ENCODE results near the gene KCNMA1. TPM values are rescaled to one million over a fixed set of nuclear protein-coding genes. Genes with fewer than 3 reads are reported as not detected.

KCNMA1 gene
- polyA plus RNA-seq, 1 donor: 19.6 TPM

DNA sequence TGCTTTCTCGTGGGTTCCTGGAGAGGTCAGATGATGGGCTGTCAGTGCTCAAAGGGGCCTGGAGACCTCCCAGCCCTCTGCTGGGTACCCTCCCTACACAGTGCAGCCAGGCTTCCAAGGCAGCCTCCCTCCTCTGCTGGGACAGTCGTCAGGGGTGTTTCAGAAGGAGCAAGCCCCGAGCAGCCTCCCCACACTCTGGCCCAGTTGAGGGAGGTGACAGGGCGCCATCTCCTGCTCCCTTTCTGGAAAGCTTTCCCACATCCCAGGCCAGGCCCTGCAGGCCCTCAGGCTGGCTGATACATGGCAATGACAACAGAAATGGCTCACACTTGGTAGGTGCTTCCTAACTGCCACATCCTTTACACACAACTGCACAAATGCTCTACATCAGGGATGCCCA is 32.1 kb downstream of the KCNMA1 start:
- no peaks in the 10 kb centered on the region for H3K9me3 ChIP-seq (ENCODE audit: control insufficient read depth, low read depth, low read length)
- H3K27ac ChIP-seq (ENCODE audit: low read length): no peak overlapping the region
- peaks cover 16% of the 10 kb centered on the region for H3K4me1 ChIP-seq (ENCODE audit: control insufficient read depth, insufficient read depth, low read length)
- no peaks in the 10 kb centered on the region for H3K27me3 ChIP-seq (ENCODE audit: control insufficient read depth, insufficient read depth, low read length)
- no CpG with 5 or more reads among the region's 4 CpGs for WGBS (ENCODE audit: insufficient coverage, low lambda C conversion rate)
- H3K4me3 ChIP-seq (ENCODE audit: low read length): no peak overlapping the region
- no peaks in the 10 kb centered on the region for H3K36me3 ChIP-seq (ENCODE audit: control insufficient read depth, insufficient read depth, low read length)
- no peak for DNase-seq

GRCh38 chr10:77604941-77605351 is 32.7 kb downstream of the KCNMA1 start:
- WGBS (ENCODE audit: insufficient coverage, low lambda C conversion rate): no CpG with 5 or more reads among the region's 6 CpGs
- H3K27ac ChIP-seq (ENCODE audit: low read length): no peak overlapping the region
- no peak overlapping the region for H3K4me3 ChIP-seq (ENCODE audit: low read length)
- H3K27me3 ChIP-seq (ENCODE audit: control insufficient read depth, insufficient read depth, low read length): no peaks in the 10 kb centered on the region
- peak in 1 of 2 donors; percentile 42 for DNase-seq
- peaks cover 16% of the 10 kb centered on the region for H3K4me1 ChIP-seq (ENCODE audit: control insufficient read depth, insufficient read depth, low read length)
- no peaks in the 10 kb centered on the region for H3K36me3 ChIP-seq (ENCODE audit: control insufficient read depth, insufficient read depth, low read length)
- H3K9me3 ChIP-seq (ENCODE audit: control insufficient read depth, low read depth, low read length): no peaks in the 10 kb centered on the region

DNA sequence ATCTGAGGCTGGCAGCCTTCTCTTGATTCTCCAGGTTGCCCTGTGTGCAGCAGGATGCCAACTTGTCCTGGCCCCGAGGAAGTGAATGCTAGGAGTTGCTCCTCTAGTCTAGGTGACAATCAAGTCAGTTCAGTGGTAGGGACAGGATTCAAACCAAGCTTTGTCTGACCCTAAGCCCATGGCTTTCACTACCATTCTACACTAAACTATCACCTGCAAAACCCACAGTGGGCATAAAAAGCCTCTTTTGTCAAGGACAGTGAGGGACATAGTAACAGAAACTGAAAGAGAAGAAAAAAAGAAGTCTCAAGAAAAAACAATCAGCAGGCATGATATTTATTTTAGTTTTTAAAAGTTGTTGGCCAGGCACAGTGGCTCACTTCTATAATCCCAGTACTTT is 33.5 kb downstream of the KCNMA1 start:
- Histone ChIP-seq H3K27me3 (ENCODE audit: control insufficient read depth, insufficient read depth, low read length) (no peaks in the 10 kb centered on the region), H3K27ac (ENCODE audit: low read length) (peak overlapping the region; percentile 26), H3K4me1 (ENCODE audit: control insufficient read depth, insufficient read depth, low read length) (peaks cover 16% of the 10 kb centered on the region), H3K4me3 (ENCODE audit: low read length) (no peak overlapping the region), H3K9me3 (ENCODE audit: control insufficient read depth, low read depth, low read length) (no peaks in the 10 kb centered on the region), H3K36me3 (ENCODE audit: control insufficient read depth, insufficient read depth, low read length) (no peaks in the 10 kb centered on the region)
- WGBS (ENCODE audit: insufficient coverage, low lambda C conversion rate): no CpG with 5 or more reads among the region's 1 CpG
- DNase-seq: no peak

DNA sequence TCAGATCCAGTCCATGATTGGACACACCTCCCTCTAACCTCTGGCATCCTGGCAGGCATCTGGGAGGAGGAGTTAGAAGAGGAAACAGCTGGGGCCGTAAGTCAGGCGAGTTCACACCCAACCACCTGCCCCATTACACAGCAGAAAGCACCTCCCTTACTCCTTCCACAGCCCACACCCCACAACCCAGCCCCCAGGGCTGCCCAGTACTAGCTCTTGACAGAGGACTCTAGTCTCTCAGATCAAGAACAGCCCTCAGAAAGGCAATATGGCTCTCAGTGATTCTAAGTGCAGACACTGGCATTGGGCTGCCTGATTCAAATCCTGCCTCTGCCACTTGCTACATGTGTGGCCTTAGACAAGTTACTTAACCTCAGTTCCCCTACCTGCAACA is 34.1 kb downstream of the KCNMA1 start:
- H3K4me3 ChIP-seq (ENCODE audit: low read length): no peak overlapping the region
- H3K9me3 ChIP-seq (ENCODE audit: control insufficient read depth, low read depth, low read length): no peaks in the 10 kb centered on the region
- no peaks in the 10 kb centered on the region for H3K36me3 ChIP-seq (ENCODE audit: control insufficient read depth, insufficient read depth, low read length)
- H3K4me1 ChIP-seq (ENCODE audit: control insufficient read depth, insufficient read depth, low read length): peaks cover 16% of the 10 kb centered on the region
- peak overlapping the region; percentile 26 for H3K27ac ChIP-seq (ENCODE audit: low read length)
- H3K27me3 ChIP-seq (ENCODE audit: control insufficient read depth, insufficient read depth, low read length): no peaks in the 10 kb centered on the region
- WGBS (ENCODE audit: insufficient coverage, low lambda C conversion rate): no CpG with 5 or more reads among the region's 2 CpGs
- DNase-seq: peak; percentile 31 to 66

GRCh38 chr10:77602913-77603533 is 34.6 kb downstream of the KCNMA1 start:
- no peak for DNase-seq
- no peak overlapping the region for H3K4me3 ChIP-seq (ENCODE audit: low read length)
- no peaks in the 10 kb centered on the region for H3K27me3 ChIP-seq (ENCODE audit: control insufficient read depth, insufficient read depth, low read length)
- no peaks in the 10 kb centered on the region for H3K9me3 ChIP-seq (ENCODE audit: control insufficient read depth, low read depth, low read length)
- no peak overlapping the region for H3K27ac ChIP-seq (ENCODE audit: low read length)
- peaks cover 16% of the 10 kb centered on the region for H3K4me1 ChIP-seq (ENCODE audit: control insufficient read depth, insufficient read depth, low read length)
- H3K36me3 ChIP-seq (ENCODE audit: control insufficient read depth, insufficient read depth, low read length): no peaks in the 10 kb centered on the region
- WGBS (ENCODE audit: insufficient coverage, low lambda C conversion rate): no CpG with 5 or more reads among the region's 7 CpGs

DNA sequence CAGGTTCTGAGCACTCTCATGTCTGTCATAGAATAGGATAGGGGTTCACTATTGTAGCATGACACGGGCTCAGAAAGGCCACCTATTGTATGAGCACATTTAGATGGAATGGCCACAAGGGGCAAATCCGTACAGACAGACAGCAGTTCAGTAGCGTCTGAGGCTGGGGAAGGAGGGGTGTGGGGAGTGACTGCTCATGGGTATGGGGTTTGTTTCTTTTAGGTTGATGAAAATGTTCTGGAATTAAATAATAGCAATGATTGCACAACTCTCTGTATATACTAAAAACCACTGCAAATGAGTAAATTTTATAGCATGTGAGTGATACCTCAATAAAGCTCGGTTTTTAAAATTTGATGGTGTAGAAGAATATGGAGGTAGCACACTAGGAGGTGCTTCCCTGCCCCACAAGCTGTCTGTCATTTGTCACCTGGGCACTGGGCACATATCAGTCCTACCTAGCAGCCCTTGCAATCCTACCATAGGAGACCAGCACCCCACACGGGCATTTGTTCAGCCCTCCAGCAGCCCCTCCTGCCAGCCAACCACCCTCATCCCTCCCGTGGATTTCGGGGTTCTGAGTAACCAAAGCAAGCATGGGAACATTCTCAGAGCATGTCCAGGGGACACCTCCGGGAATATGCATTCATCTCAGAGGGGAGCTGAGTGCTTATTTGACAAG is 35.2 kb downstream of the KCNMA1 start:
- no peaks in the 10 kb centered on the region for H3K36me3 ChIP-seq (ENCODE audit: control insufficient read depth, insufficient read depth, low read length)

DNA sequence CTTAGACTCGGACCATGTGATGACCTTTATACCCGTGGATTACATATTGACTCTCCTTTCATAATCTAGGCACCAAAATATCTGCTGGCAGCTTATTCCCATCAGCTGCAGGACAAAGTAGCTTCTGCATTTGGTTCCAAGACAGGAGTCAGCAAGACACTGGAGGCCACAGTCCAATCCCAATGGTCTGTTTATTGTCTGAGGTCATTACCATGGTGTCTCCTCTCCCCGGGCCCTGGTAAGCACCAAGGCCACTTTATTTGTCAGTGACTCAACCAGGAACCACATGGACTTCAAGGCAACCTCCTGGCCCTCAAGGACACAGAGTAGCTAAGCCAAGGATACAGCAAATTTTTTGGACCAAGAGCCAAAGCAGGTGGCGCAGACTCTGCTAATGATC is 36.1 kb downstream of the KCNMA1 start:
- Histone ChIP-seq H3K27ac (ENCODE audit: low read length) (no peak overlapping the region), H3K4me3 (ENCODE audit: low read length) (no peak overlapping the region), H3K4me1 (ENCODE audit: control insufficient read depth, insufficient read depth, low read length) (peaks cover 16% of the 10 kb centered on the region), H3K9me3 (ENCODE audit: control insufficient read depth, low read depth, low read length) (no peaks in the 10 kb centered on the region), H3K27me3 (ENCODE audit: control insufficient read depth, insufficient read depth, low read length) (no peaks in the 10 kb centered on the region), H3K36me3 (ENCODE audit: control insufficient read depth, insufficient read depth, low read length) (no peaks in the 10 kb centered on the region)
- peak; percentile 28 to 55 for DNase-seq
- WGBS (ENCODE audit: insufficient coverage, low lambda C conversion rate): no CpG with 5 or more reads among the region's 4 CpGs

More for the DNA sequence above, 35.2 kb downstream of the KCNMA1 start:
- peaks cover 16% of the 10 kb centered on the region for H3K4me1 ChIP-seq (ENCODE audit: control insufficient read depth, insufficient read depth, low read length)
- no CpG with 5 or more reads among the region's 8 CpGs for WGBS (ENCODE audit: insufficient coverage, low lambda C conversion rate)
- no peak for DNase-seq
- H3K4me3 ChIP-seq (ENCODE audit: low read length): no peak overlapping the region
- H3K9me3 ChIP-seq (ENCODE audit: control insufficient read depth, low read depth, low read length): no peaks in the 10 kb centered on the region
- no peak overlapping the region for H3K27ac ChIP-seq (ENCODE audit: low read length)
- H3K27me3 ChIP-seq (ENCODE audit: control insufficient read depth, insufficient read depth, low read length): no peaks in the 10 kb centered on the region

- no CpG with 5 or more reads among the region's 6 CpGs for WGBS (ENCODE audit: insufficient coverage, low lambda C conversion rate)
- Histone ChIP-seq H3K4me1 (ENCODE audit: control insufficient read depth, insufficient read depth, low read length) (peaks cover 16% of the 10 kb centered on the region), H3K4me3 (ENCODE audit: low read length) (no peak overlapping the region), H3K9me3 (ENCODE audit: control insufficient read depth, low read depth, low read length) (no peaks in the 10 kb centered on the region), H3K27ac (ENCODE audit: low read length) (no peak overlapping the region), H3K36me3 (ENCODE audit: control insufficient read depth, insufficient read depth, low read length) (no peaks in the 10 kb centered on the region), H3K27me3 (ENCODE audit: control insufficient read depth, insufficient read depth, low read length) (no peaks in the 10 kb centered on the region)
- no peak for DNase-seq
Measured at GRCh38 chr10:77600640-77601039, 37.0 kb downstream of the KCNMA1 start.

DNA sequence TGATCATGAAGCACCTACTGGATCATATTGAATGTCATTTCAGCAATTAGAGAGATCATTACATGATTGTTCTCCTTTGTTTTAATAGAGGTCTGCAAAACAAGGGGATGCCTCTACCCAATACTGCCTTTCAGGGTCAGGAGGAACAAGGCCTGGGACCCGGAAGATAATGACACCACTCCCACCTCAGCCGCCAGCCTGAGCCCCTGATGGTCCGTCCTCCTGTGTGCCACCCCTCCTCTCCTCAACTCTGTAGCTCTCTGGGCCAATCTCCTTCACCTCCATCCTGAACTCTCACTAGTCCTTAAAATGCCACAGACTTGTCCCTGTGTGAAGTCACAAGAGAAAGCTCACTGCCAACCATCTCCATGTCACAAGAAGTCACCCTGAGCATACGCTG is 38.0 kb downstream of the KCNMA1 start:
- peaks cover 14% of the 10 kb centered on the region for H3K4me1 ChIP-seq (ENCODE audit: control insufficient read depth, insufficient read depth, low read length)
- no peak overlapping the region for H3K4me3 ChIP-seq (ENCODE audit: low read length)
- H3K27me3 ChIP-seq (ENCODE audit: control insufficient read depth, insufficient read depth, low read length): no peaks in the 10 kb centered on the region
- no peak for DNase-seq
- H3K27ac ChIP-seq (ENCODE audit: low read length): no peak overlapping the region
- no peaks in the 10 kb centered on the region for H3K36me3 ChIP-seq (ENCODE audit: control insufficient read depth, insufficient read depth, low read length)
- H3K9me3 ChIP-seq (ENCODE audit: control insufficient read depth, low read depth, low read length): no peaks in the 10 kb centered on the region
- WGBS (ENCODE audit: insufficient coverage, low lambda C conversion rate): no CpG with 5 or more reads among the region's 4 CpGs

GRCh38 chr10:77598606-77599005 is 39.0 kb downstream of the KCNMA1 start:
- no peak overlapping the region for H3K27ac ChIP-seq (ENCODE audit: low read length)
- no CpG with 5 or more reads among the region's 7 CpGs for WGBS (ENCODE audit: insufficient coverage, low lambda C conversion rate)
- H3K36me3 ChIP-seq (ENCODE audit: control insufficient read depth, insufficient read depth, low read length): no peaks in the 10 kb centered on the region
- peaks cover 6% of the 10 kb centered on the region for H3K4me1 ChIP-seq (ENCODE audit: control insufficient read depth, insufficient read depth, low read length)
- DNase-seq: no peak
- H3K4me3 ChIP-seq (ENCODE audit: low read length): no peak overlapping the region
- H3K27me3 ChIP-seq (ENCODE audit: control insufficient read depth, insufficient read depth, low read length): no peaks in the 10 kb centered on the region
- H3K9me3 ChIP-seq (ENCODE audit: control insufficient read depth, low read depth, low read length): no peaks in the 10 kb centered on the region

DNA sequence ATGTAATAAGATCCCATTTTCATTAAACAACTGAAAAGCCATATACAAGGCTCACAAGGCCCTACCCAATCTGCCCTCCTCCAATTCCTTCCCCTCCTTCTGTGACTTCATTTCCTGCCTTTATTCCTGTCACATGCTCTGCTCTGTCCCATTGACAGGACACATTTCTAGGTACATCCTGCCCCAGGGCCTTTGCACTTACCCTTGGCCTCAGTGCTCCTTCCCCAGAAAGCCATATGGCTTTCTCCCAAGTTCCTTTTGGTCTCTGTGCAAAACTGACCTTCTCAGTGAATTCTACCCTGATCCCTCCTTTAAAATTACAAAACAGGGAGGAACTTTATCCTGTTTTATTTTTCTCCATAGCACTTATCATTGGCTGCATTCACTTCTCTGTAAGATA is 40.0 kb downstream of the KCNMA1 start:
- no peaks in the 10 kb centered on the region for H3K4me1 ChIP-seq (ENCODE audit: control insufficient read depth, insufficient read depth, low read length)
- no peaks in the 10 kb centered on the region for H3K9me3 ChIP-seq (ENCODE audit: control insufficient read depth, low read depth, low read length)
- no peaks in the 10 kb centered on the region for H3K27me3 ChIP-seq (ENCODE audit: control insufficient read depth, insufficient read depth, low read length)
- no peak for DNase-seq
- H3K4me3 ChIP-seq (ENCODE audit: low read length): no peak overlapping the region
- no peak overlapping the region for H3K27ac ChIP-seq (ENCODE audit: low read length)
- no peaks in the 10 kb centered on the region for H3K36me3 ChIP-seq (ENCODE audit: control insufficient read depth, insufficient read depth, low read length)
